HG02678 (cell line): ENCODE measurements around the gene GDPD4.

Experiments
- ATAC-seq: cut with Tn5 transposase; IDR thresholded peaks from one replicate; pipeline ENCODE4 v1.9.1; 2021; ENCODE audit warnings: mild to moderate bottlenecking, moderate library complexity; ENCODE audit not compliant: unreplicated experiment

Gene GDPD4

GRCh38 chr11:77176996-77177395 is 124.5 kb downstream of the GDPD4 start:
- no peak for ATAC-seq

DNA sequence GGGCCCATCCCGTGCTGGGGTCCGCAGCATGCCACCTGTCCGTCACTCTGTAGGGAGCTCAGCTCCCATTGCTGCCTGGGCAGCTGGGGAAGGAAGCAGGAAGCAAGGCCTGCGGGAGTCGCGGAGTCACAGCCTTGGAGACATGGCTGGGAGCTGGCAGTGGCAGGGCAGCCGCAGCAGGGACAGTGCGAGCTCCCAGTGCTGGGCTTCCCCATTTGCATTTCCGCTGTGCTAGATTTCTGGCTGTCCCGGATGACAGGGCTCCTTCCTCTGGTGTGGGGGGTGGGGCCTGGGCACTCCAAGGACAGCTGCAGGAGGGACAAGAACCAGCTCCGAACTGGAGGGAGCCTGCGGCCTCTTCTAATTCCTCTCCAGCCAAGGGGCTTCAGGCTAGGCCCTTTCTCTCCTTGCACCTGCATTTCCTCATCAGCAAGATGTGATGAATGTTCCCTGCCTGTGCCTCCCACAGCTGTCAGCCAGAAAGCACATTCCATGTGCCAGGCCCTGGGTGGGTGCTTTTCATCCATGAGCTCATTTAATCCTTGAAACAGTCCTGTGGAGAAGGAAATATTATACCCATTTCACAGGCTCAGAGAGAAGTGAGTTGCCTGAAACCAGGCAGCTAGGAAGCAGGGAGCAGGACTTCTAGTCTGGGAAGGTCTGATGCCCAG is 125.5 kb downstream of the GDPD4 start:
- ATAC-seq = no peak

DNA sequence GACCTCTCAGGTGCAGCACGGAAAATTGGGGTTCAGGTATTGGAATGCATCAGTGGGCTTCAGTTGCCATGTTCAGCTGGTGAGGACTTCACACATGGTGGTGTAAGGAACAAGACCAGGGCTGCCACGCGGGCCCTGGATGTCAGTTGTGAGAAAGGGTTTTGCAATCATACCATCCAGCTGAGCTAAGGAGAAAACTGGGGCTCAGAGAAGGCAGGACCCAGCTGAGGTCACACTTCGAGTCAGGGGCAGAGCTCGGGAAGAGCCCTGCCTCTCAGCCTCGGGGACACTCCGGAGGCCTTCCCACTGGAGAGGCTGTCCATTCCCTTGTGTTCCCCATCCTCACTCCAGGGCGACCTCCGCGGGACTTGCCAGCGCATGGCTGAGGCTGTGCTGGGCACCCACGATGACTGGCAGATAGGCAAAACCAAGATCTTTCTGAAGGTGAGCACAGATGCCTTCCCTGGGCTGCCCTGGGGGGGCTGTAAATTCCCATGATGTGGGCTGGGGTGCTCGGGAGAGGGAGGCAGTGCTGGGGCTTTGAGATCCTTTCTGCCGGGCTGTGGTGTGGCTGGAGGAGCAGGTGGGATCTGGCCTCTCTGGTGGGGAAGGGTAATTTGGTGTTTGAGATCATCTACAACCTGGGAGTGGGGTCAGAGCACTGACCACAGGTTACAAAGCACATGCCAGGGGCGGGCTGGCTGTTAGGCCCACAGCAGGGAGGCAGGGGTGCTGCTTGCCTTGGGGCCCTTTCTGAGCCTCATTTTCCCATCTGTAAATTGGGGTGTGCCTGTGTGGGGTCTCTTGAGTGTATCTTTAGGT is 126.3 kb downstream of the GDPD4 start:
- no peak for ATAC-seq

DNA sequence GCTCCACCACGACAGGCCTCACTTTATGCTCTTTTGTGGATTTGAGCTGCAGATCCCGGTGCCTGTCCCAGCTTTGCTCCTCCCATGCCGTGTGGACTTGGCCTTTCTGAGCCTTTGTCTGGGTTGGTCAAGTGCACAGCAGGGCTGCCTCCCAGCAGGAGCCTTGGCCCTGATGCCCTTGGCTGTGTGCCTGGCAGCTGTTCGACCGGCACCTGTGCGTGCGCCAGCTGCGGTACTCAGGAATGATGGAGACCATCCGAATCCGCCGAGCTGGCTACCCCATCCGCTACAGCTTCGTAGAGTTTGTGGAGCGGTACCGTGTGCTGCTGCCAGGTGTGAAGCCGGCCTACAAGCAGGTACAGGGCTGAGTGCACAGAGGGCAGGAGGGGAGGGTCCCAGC is 126.9 kb downstream of the GDPD4 start:
- ATAC-seq = no peak

GRCh38 chr11:77173494-77173893 is 128.0 kb downstream of the GDPD4 start:
- ATAC-seq = no peak

- no peak for ATAC-seq
These were observed 128.9 kb downstream of the GDPD4 start for GRCh38 chr11:77172666-77172982.

GRCh38 chr11:77171885-77172665 is 129.4 kb downstream of the GDPD4 start:
- ATAC-seq = no peak

DNA sequence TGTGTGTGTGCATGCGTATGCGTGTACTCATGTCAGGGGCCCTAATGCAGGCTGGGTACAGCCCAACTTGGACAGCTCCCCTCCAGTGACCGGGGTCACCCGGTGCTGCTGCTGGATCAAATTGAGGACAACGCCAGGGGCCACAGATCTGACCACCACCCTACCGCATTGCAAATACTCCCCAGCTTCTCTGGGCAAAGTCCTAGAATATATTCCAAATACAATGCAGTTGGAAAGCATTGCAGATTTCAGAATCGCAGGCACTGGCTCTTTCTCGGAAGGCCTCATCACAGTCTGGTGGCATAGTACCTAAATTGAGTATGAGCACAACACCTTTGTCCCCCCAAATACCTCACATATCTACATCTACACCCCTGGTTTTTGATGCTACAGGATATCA is 130.2 kb downstream of the GDPD4 start:
- ATAC-seq = no peak

- no peak for ATAC-seq
These were observed 131.4 kb downstream of the GDPD4 start for GRCh38 chr11:77170107-77170506.

- no peak for ATAC-seq
These were observed 133.7 kb downstream of the GDPD4 start for GRCh38 chr11:77167791-77168190.

- ATAC-seq = no peak
These were observed 134.3 kb downstream of the GDPD4 start for GRCh38 chr11:77167111-77167626.
